Activated T-cell treated with anti-CD3 and anti-CD28 coated beads for 1 hour (primary cell): ENCODE data around the gene MED9.
"Not testable (repeated sequence)": the region's sequence is repeated elsewhere in the genome, so short reads cannot be mapped to it uniquely, and the experiment has no call there.

Source experiments
- DNase-seq: peaks from one replicate; pipeline ENCODE4 v3.0.0-alpha.2; 2020; ENCODE audit warnings: low read depth

Gene MED9

GRCh38 chr17:17476865-17477467 lies at the start of gene MED9:
MED9 (plus strand) TSS chr17:17477000; CDS start chr17:17477042, 42 bp downstream.
- DNase-seq = peak; percentile 96

- DNase-seq = no peak
These were observed 47.6 kb upstream of the MED9 start for GRCh38 chr17:17429222-17429621.

- DNase-seq = not testable (repeated sequence)
These were observed 45.9 kb upstream of the MED9 start for GRCh38 chr17:17430924-17431323.

GRCh38 chr17:17431605-17432004 lies 45.2 kb upstream of the MED9 start:
- no peak for DNase-seq

GRCh38 chr17:17433000-17433703 lies 43.6 kb upstream of the MED9 start:
- DNase-seq = no peak

GRCh38 chr17:17434477-17434876 lies 42.3 kb upstream of the MED9 start:
- DNase-seq = no peak

- no peak for DNase-seq
These were observed 41.5 kb upstream of the MED9 start for GRCh38 chr17:17435323-17435722.

GRCh38 chr17:17437461-17437860 lies 39.3 kb upstream of the MED9 start:
- no peak for DNase-seq

GRCh38 chr17:17437893-17438292 lies 38.9 kb upstream of the MED9 start:
- DNase-seq = no peak

- DNase-seq = peak; percentile 72
These were observed 36.6 kb upstream of the MED9 start for GRCh38 chr17:17440010-17440843.

- DNase-seq = no peak
These were observed 35.7 kb upstream of the MED9 start for GRCh38 chr17:17440938-17441675.

GRCh38 chr17:17443173-17443572 lies 33.6 kb upstream of the MED9 start:
- DNase-seq = no peak

GRCh38 chr17:17445296-17445924 lies 31.4 kb upstream of the MED9 start:
- no peak for DNase-seq

GRCh38 chr17:17445925-17446665 lies 30.7 kb upstream of the MED9 start:
- no peak for DNase-seq

GRCh38 chr17:17446666-17447155 lies 30.1 kb upstream of the MED9 start:
- no peak for DNase-seq

- DNase-seq = no peak
These were observed 29.5 kb upstream of the MED9 start for GRCh38 chr17:17447264-17447663.

- DNase-seq = no peak
These were observed 28.7 kb upstream of the MED9 start for GRCh38 chr17:17448076-17448475.

GRCh38 chr17:17448723-17449122 lies 28.1 kb upstream of the MED9 start:
- DNase-seq = no peak

- no peak for DNase-seq
These were observed 23.7 kb upstream of the MED9 start for GRCh38 chr17:17453088-17453487.

GRCh38 chr17:17454276-17454675 lies 22.5 kb upstream of the MED9 start:
- no peak for DNase-seq

GRCh38 chr17:17454700-17455099 lies 22.1 kb upstream of the MED9 start:
- not testable (repeated sequence) for DNase-seq
